K562 treated with DMSO at 1 percent for 4 hours (cell line): ENCODE measurements around the gene ZFP3. TPM values are rescaled to one million over a fixed set of nuclear protein-coding genes. Genes with fewer than 3 reads are reported as not detected.

Experiments
- total RNA-seq: library from RNA; unstranded; fragments of 300-600 nt; gene quantifications from 2 replicates; pipeline ENCODE4 v1.2.3, GENCODE V29; 2022; ENCODE audit not compliant: insufficient read depth

Gene ZFP3
- total RNA-seq: not detected in 2 replicates

DNA sequence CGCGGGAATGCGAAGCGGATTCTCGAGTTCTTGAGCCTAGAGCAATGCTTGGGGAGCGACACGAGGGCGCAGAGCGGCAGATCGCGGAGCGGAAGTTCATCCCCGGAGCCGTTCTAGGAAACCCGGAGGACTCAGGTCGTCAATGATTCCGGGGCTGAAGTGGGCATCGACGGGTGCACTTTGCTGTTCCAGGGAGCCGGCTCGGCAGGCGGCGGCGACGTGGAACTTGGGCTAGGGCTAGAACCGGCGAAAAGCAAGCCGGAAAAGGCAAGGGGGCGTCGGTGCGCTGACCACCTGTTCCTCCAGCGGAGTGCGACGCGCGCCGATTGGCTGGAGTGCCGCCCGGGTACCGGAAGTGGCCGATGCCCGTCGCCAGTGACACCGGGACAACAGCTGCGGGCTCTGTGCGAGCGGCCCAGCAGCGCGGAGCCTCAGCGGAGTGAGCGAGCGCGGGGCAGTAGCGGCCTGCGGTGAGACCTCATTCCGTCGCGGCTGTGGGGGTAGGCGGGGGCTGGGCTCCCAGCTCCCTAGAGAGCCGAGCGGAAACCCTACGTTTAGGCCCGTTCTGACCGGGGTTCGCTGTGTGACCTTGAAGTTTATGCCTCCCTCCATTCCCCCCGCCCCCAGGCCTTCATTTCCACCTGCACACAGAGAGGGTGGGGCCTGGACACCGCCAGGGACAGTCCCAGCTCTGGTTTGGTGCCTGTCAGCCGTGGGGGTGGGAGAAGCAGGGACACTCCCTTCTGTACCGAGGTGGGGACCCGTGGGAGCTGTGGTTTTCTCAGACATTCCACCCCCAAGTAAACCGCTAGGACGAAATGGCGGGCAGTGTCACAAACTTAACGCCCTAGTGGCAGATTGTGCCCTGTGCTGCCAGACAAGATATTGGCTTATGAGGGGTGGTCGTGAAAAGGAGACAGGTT, at the start of gene ZFP3:
Gene ZFP3 (plus strand): TSS at position 362 of the 923 bp plus-strand sequence. CDS start 13,038 bp downstream, outside the sequence.

DNA sequence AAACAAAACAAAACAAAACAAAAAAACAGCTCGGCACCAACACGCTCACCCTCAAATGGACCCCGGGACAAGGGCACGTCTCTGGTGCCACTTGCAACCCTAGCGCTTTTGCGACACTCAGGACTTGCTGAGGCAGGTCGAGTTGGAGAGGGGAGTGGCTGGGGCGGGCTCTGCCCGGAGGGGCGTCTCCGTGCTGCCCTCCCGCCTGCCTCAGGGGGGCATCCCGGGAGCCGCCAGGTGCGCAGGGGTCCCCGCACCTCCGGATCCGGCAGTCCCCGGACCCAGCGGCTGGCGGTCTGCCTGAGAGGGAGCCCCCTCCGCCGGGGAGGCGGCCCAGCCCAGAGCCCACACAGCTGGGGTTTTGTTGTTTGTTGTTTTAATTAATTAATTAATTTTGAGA, 43.0 kb upstream of the ZFP3 start, which contains the start of gene SLC52A1:
Gene SLC52A1 (minus strand): TSS at position 112 of the 400 bp plus-strand sequence. CDS start 820 bp downstream, outside the sequence.

DNA sequence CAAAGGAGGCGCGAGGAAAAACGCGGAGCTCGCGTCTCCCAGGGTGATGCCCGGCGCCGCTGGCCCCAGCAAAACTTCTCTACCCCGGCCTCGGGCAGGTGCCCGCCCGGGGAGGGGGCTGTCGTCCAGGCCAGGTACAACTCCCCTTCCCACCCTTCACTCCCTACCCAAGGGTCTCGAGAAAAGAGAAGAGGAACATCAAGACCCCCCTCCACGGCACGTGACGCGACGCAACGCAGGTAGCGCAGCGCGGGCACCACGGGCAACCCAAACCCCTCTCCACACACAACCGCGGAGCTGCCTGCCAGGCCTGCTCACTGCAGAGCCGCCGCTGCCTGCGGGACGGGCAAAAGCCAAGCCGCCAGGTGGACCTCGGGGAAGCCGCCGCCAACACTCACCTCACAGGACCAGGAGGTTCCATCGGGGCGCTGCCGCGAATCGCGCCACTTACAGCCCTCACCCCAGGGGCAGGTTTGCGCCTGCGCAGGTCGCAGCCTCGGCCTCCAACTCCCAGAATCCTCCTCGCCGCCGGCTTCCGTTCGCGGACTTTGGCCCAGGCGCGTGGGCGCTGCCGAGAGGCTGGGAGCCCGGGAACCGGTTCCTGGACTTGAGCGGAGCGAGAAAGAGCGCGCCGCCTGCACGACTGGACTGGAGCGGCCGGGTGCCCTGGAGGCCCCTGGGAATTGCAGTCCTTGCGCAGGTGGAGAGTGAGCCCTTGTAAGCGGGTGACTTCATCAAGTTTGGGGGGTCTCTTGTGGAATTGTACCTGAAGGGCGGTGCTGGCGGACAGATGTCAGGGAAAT, 33.3 kb downstream of the ZFP3 start, which contains the start of gene ZNF232:
Gene ZNF232 (minus strand): TSS at position 477 of the 803 bp plus-strand sequence. CDS start 56 bp downstream, at position 421.

DNA sequence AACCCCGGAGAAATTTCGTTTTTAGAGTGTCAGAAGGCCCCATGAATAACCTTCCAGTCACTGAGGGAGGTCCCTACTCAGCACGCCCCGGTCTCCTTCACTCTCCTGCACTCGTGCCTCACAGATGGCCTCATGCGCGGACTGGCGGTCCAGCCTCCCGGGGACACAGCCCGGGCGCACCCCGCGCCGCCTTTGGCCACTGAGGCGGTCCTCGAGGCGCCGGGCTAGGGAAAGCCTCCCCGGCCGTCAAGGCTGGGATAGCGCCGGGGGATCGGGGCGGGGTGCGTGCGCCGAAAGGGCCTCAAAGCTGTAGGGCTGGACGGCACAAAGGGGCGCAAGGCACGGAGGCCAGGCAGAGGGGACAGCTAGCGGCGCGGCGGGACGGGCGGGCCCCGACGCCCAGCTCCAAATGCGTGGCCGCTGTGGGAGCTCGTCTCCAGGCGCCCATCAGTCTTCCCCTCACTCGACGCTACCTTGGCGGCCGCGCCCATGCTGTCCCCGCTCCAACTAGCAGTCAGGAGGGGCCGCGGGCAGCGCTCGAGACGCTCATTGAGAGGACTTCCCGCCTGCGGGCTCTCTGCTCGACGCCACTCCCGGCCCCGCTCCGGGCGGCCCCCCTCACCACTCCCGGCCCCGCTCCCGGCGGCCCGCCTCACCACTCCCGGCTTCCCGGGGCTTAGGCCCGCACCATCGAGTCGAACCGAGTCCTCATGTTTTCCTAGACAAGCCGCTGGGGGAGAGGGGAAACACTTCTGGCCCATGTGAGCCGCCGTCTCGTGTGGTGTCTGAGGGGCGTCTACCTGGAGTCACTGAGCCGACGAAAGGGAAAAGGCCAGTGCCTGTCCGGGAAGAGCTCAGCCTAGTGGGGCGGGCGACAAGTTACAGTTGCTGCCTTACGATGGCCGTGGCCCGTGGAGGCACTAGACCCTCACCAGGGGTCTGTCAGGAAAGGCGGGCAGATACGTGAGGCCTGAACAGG, 37.7 kb downstream of the ZFP3 start, which contains the start of gene USP6:
Gene USP6 (plus strand): TSS at position 360 of the 979 bp plus-strand sequence. CDS start 14,336 bp downstream, outside the sequence.

Other genes starting within 250 kb of the ZFP3 start
- gene MINK1, start 245.1 kb upstream of the ZFP3 start, total RNA-seq: 22.4 and 27.5 TPM in 2 replicates
- 0.50 and 0.97 TPM in 2 replicates for gene C17orf107, start 178.9 kb upstream of the ZFP3 start, total RNA-seq
- gene CHRNE, start 175.4 kb upstream of the ZFP3 start, total RNA-seq: not detected in 2 replicates
- gene GP1BA, start 146.2 kb upstream of the ZFP3 start, total RNA-seq: 0.71 TPM in 1 of 2 replicates, not detected in the other
- gene SLC25A11, start 138.4 kb upstream of the ZFP3 start, total RNA-seq: 45.8 and 50.8 TPM in 2 replicates
- gene RNF167, start 138.2 kb upstream of the ZFP3 start, total RNA-seq: 36.9 and 40.4 TPM in 2 replicates
- gene PFN1, start 129.9 kb upstream of the ZFP3 start, total RNA-seq: 558 and 653 TPM in 2 replicates
- gene ENO3, start 127.3 kb upstream of the ZFP3 start, total RNA-seq: 19.1 and 33.4 TPM in 2 replicates
- gene SPAG7, start 110.7 kb upstream of the ZFP3 start, total RNA-seq: 30.6 and 35.7 TPM in 2 replicates
- gene CAMTA2, start 90.8 kb upstream of the ZFP3 start, total RNA-seq: 17.0 and 18.7 TPM in 2 replicates
- gene INCA1, start 80.9 kb upstream of the ZFP3 start, total RNA-seq: not detected in 2 replicates
- 10.5 and 12.7 TPM in 2 replicates for gene KIF1C, start 80.5 kb upstream of the ZFP3 start, total RNA-seq
- gene SLC52A1, start 43.0 kb upstream of the ZFP3 start, total RNA-seq: not detected in 2 replicates
- gene ZNF232, start 33.4 kb downstream of the ZFP3 start, total RNA-seq: 4.0 TPM in 2 replicates
- not detected in 2 replicates for gene USP6, start 37.6 kb downstream of the ZFP3 start, total RNA-seq
- 3.5 and 4.2 TPM in 2 replicates for gene ZNF594, start 113.4 kb downstream of the ZFP3 start, total RNA-seq
- gene SCIMP, start 156.4 kb downstream of the ZFP3 start, total RNA-seq: not detected in 2 replicates
- 11.0 and 17.3 TPM in 2 replicates for gene RABEP1, start 203.8 kb downstream of the ZFP3 start, total RNA-seq